HEK293 (cell line): ENCODE results near the gene DHRS13.

Experiments used
- CTCF ChIA-PET: fragments of 350-600 bp; formaldehyde crosslinking; extraction: SDS; loops from one replicate; lab custom pipeline; 2021; ENCODE audit warnings: antibody characterized with exemption; lab: Yijun Ruan, JAX
- POLR2A ChIA-PET: fragments of 300-600 bp; formaldehyde crosslinking; extraction: SDS; loops from one replicate; lab custom pipeline; 2020; ENCODE audit warnings: antibody characterized with exemption, inconsistent platforms; lab: Yijun Ruan, JAX
- H3K27ac ChIP-seq: fragments of 200-500 bp; sonication (Bioruptor generic); 2 replicates; pipeline ENCODE4 v1.5.1; 2014; ENCODE audit warnings: low read depth, low read length, control low read depth, inconsistent platforms; ENCODE audit errors: extremely low read depth
- H3K36me3 ChIP-seq, 2 experiments: fragments of 200-500 bp in 1 of 2; sonication (Bioruptor generic) in 1 of 2; 1 replicate in 1 of 2; 2 replicates in 1 of 2; pipeline ENCODE4 v1.5.1; 2014 to 2017; ENCODE audit warnings: inconsistent platforms in 2 of 2, low read length in 2 of 2; ENCODE audit not compliant: control insufficient read depth in 2 of 2, insufficient read depth in 1 of 2
- H3K4me1 ChIP-seq: fragments of 200-500 bp; sonication (Bioruptor generic); 2 replicates; pipeline ENCODE4 v1.5.1; 2014; ENCODE audit warnings: mild to moderate bottlenecking, low read length, inconsistent platforms; ENCODE audit not compliant: control insufficient read depth, insufficient read depth
- H3K4me3 ChIP-seq: 2 replicates; pipeline ENCODE4 v1.5.1; 2011; ENCODE audit warnings: low read depth, mild to moderate bottlenecking, control low read depth, low read length, moderate library complexity
- H3K9me3 ChIP-seq: fragments of 200-500 bp; sonication (Bioruptor generic); 2 replicates; pipeline ENCODE4 v1.5.1; 2014; ENCODE audit warnings: low read depth, low read length, inconsistent platforms; ENCODE audit not compliant: control insufficient read depth, insufficient read depth
- BCL6B ChIP-seq: fragments of 450-650 bp; formaldehyde crosslinking; IDR thresholded peaks from 2 replicates; pipeline ENCODE4 v1.5.1; 2017; ENCODE audit warnings: missing biosample characterization, missing genetic modification characterization
- MYNN ChIP-seq: fragments of 450-650 bp; formaldehyde crosslinking; IDR thresholded peaks from 2 replicates; pipeline ENCODE4 v1.5.1; 2016; ENCODE audit warnings: missing biosample characterization, missing genetic modification characterization, borderline replicate concordance
- OSR2 ChIP-seq: fragments of 450-650 bp; formaldehyde crosslinking; IDR thresholded peaks from 2 replicates; pipeline ENCODE4 v1.5.1; 2016; ENCODE audit warnings: missing biosample characterization, missing genetic modification characterization
- PRDM10 ChIP-seq: fragments of 450-650 bp; formaldehyde crosslinking; IDR thresholded peaks from 2 replicates; pipeline ENCODE4 v1.5.1; 2016; ENCODE audit warnings: missing biosample characterization, missing genetic modification characterization
- SP7 ChIP-seq: fragments of 450-650 bp; formaldehyde crosslinking; IDR thresholded peaks from 2 replicates; pipeline ENCODE4 v1.5.1; 2016; ENCODE audit warnings: missing biosample characterization, missing genetic modification characterization
- ZNF211 ChIP-seq: fragments of 450-650 bp; formaldehyde crosslinking; IDR thresholded peaks from 2 replicates; pipeline ENCODE4 v1.5.1; 2016; ENCODE audit warnings: low read depth, missing biosample characterization, missing genetic modification characterization
- ZNF561 ChIP-seq: fragments of 450-650 bp; IDR thresholded peaks from 2 replicates; pipeline ENCODE4 v1.5.1; 2018; ENCODE audit warnings: missing biosample characterization, missing genetic modification characterization, borderline replicate concordance
- ZSCAN16 ChIP-seq: fragments of 450-650 bp; formaldehyde crosslinking; IDR thresholded peaks from 2 replicates; pipeline ENCODE4 v1.5.1; 2016; ENCODE audit warnings: missing biosample characterization, missing genetic modification characterization
- ZSCAN23 ChIP-seq: fragments of 450-650 bp; formaldehyde crosslinking; IDR thresholded peaks from 2 replicates; pipeline ENCODE4 v1.5.1; 2016; ENCODE audit warnings: missing biosample characterization, missing genetic modification characterization
- ZSCAN4 ChIP-seq: fragments of 450-650 bp; formaldehyde crosslinking; IDR thresholded peaks from 2 replicates; pipeline ENCODE4 v1.5.1; 2017; ENCODE audit warnings: missing biosample characterization, missing genetic modification characterization
- TF ChIP-seq, protein P1 (sequence below): fragments of 450-650 bp; formaldehyde crosslinking; IDR thresholded peaks from 2 replicates; pipeline ENCODE4 v1.5.1; 2017; ENCODE audit warnings: missing biosample characterization, missing genetic modification characterization
- TF ChIP-seq, protein P2 (sequence below): fragments of 450-650 bp; formaldehyde crosslinking; IDR thresholded peaks from 2 replicates; pipeline ENCODE4 v1.5.1; 2016; ENCODE audit warnings: missing biosample characterization, missing genetic modification characterization

Gene DHRS13

GRCh38 chr17:28942925-28943324 lies 40.0 kb upstream of the DHRS13 start (continued):
- no peak for TF ChIP-seq BCL6B (tag by site-specific recombination)

- Histone ChIP-seq H3K9me3 (no peaks in the 10 kb centered on the region), H3K4me3 (no peak overlapping the region), H3K27ac (no peak overlapping the region), H3K36me3 (peaks cover 32 to 47% of the 10 kb centered on the region in 2 experiments), H3K4me1 (peaks cover 45% of the 10 kb centered on the region)
- ChIA-PET CTCF (interaction anchor here (1.1 to 1.2 kb wide), 2 partner anchors 9 to 24 kb away, joined by 3 to 4 read pairs; no protein-coding TSS in a partner anchor), POLR2A (interaction anchor here (0.6 to 2.4 kb wide), 3 partner anchors 8 to 29 kb away, joined by 3 to 10 read pairs (median 3); no protein-coding TSS in a partner anchor)
- TF ChIP-seq ZSCAN16 (tag by site-specific recombination), result no peak
- no peak for TF ChIP-seq ZSCAN23
- TF ChIP-seq MYNN (tag by site-specific recombination), result no peak
- 0 out of 2 replicates have a peak, but pooled peaks have one; percentile 29 for TF ChIP-seq ZNF561 (tag by site-specific recombination)
- peak; percentile 49; the same call in 1 of the 2 replicates for TF ChIP-seq OSR2
- TF ChIP-seq ZSCAN4 (tag by site-specific recombination), result no peak
- 0 out of 2 replicates have a peak, but pooled peaks have one; percentile 1 for TF ChIP-seq PRDM10 (tag by site-specific recombination)
- TF ChIP-seq, protein P1, sequence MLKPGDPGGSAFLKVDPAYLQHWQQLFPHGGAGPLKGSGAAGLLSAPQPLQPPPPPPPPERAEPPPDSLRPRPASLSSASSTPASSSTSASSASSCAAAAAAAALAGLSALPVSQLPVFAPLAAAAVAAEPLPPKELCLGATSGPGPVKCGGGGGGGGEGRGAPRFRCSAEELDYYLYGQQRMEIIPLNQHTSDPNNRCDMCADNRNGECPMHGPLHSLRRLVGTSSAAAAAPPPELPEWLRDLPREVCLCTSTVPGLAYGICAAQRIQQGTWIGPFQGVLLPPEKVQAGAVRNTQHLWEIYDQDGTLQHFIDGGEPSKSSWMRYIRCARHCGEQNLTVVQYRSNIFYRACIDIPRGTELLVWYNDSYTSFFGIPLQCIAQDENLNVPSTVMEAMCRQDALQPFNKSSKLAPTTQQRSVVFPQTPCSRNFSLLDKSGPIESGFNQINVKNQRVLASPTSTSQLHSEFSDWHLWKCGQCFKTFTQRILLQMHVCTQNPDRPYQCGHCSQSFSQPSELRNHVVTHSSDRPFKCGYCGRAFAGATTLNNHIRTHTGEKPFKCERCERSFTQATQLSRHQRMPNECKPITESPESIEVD (tag by site-specific recombination), result peak; percentile 55
These were observed 38.4 kb upstream of the DHRS13 start for GRCh38 chr17:28941251-28941650.

GRCh38 chr17:28940675-28941074 lies 37.8 kb upstream of the DHRS13 start:
- Histone ChIP-seq H3K36me3 (peaks cover 28 to 52% of the 10 kb centered on the region in 2 experiments), H3K4me1 (peaks cover 46% of the 10 kb centered on the region), H3K9me3 (no peaks in the 10 kb centered on the region), H3K27ac (peak overlapping the region; percentile 24; the same call in 1 of the 2 replicates), H3K4me3 (no peak overlapping the region)
- POLR2A ChIA-PET, result interaction anchor here (0.6 to 2.4 kb wide), 3 partner anchors 9 to 840 kb away, joined by 3 to 10 read pairs (median 10); no protein-coding TSS in a partner anchor
- CTCF ChIA-PET, result interaction anchor here (0.6 to 1.4 kb wide), 5 partner anchors 10 to 178 kb away, joined by 3 to 4 read pairs (median 3); no protein-coding TSS in a partner anchor
- TF ChIP-seq SP7 (tag by site-specific recombination) (no peak), ZNF211 (tag by site-specific recombination) (no peak), PRDM10 (tag by site-specific recombination) (0 out of 2 replicates have a peak, but pooled peaks have one; percentile 37)
- TF ChIP-seq, protein P2, sequence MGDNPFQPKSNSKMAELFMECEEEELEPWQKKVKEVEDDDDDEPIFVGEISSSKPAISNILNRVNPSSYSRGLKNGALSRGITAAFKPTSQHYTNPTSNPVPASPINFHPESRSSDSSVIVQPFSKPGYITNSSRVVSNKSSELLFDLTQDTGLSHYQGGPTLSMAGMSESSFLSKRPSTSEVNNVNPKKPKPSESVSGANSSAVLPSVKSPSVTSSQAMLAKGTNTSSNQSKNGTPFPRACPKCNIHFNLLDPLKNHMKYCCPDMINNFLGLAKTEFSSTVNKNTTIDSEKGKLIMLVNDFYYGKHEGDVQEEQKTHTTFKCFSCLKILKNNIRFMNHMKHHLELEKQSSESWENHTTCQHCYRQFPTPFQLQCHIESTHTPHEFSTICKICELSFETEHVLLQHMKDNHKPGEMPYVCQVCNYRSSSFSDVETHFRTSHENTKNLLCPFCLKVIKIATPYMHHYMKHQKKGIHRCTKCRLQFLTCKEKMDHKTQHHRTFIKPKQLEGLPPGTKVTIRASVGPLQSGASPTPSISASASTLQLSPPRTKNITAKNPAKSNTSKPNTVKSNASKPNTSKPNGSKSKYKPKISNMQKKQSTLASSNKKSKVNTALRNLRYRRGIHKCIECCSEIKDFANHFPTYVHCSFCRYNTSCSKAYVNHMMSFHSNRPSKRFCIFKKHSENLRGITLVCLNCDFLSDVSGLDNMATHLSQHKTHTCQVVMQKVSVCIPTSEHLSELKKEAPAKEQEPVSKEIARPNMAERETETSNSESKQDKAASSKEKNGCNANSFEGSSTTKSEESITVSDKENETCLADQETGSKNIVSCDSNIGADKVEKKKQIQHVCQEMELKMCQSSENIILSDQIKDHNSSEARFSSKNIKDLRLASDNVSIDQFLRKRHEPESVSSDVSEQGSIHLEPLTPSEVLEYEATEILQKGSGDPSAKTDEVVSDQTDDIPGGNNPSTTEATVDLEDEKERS (tag by site-specific recombination), result no peak
